ENCODE results near the gene PCDHGA9.
A peak's percentile ranks its signal among the peaks of the same experiment; 100 is the strongest.
"Not testable (repeated sequence)": the region's sequence is repeated elsewhere in the genome, so short reads cannot be mapped to it uniquely, and the experiment has no call there.

Gene PCDHGA9

GRCh38 chr5:141407790-141408505, 5.4 kb downstream of the PCDHGA9 start, which contains the start of gene PCDHGB6:
Gene PCDHGB6 (plus strand): TSS chr5:141408021. CDS start chr5:141408203, 182 bp downstream.
- not testable (repeated sequence) for H3K79me2 ChIP-seq (ENCODE audit: low read length); H3K36me3 ChIP-seq (replicated peaks; ENCODE audit: low read depth, low read length); H3K4me3 ChIP-seq (ENCODE audit: low read length); H3K27ac ChIP-seq (ENCODE audit: low read length); H4K20me1 ChIP-seq (ENCODE audit: insufficient read depth, low read length); H3K9ac ChIP-seq (ENCODE audit: low read length); H3K9me3 ChIP-seq (ENCODE audit: insufficient read depth, low read length); H2AFZ ChIP-seq (ENCODE audit: low read depth, low read length); H3K27me3 ChIP-seq (ENCODE audit: low read depth, low read length); H3K4me2 ChIP-seq (ENCODE audit: low read length); H3K4me1 ChIP-seq (ENCODE audit: low read length)
- peak; percentile 24; the same call in 1 of the 2 replicates for TF ChIP-seq CTCF (IDR thresholded peaks at IDR 0.05; ENCODE audit: low read depth, low read length)

DNA sequence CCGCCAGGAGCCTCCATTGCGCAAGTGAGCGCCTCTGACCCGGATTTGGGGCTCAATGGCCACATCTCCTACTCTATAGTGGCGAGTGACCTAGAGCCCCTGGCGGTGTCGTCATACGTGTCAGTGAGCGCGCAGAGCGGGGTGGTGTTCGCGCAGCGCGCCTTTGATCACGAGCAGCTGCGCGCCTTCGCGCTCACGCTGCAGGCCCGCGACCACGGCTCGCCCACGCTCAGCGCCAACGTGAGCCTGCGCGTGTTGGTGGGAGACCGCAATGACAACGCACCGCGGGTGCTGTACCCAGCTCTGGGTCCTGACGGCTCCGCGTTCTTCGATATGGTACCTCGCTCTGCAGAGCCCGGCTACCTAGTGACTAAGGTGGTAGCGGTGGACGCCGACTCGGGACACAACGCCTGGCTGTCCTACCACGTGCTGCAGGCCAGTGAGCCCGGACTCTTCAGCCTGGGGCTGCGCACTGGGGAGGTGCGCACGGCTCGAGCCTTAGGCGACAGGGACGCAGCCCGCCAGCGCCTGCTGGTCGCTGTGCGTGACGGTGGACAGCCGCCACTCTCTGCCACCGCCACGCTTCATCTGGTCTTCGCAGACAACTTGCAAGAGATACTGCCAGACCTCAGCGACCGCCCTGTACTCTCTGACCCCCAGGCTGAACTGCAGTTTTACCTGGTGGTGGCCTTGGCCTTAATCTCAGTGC, 7.2 kb downstream of the PCDHGA9 start:
- no peaks in the 10 kb centered on the region for H3K9me3 ChIP-seq (ENCODE audit: insufficient read depth, low read length)
- no peak overlapping the region for H3K4me2 ChIP-seq (ENCODE audit: low read length)
- TF ChIP-seq EZH2phosphoT487 (IDR thresholded peaks at IDR 0.05; ENCODE audit: low read depth) (no peak), CTCF (IDR thresholded peaks at IDR 0.05; ENCODE audit: low read depth, low read length) (no peak)
- H3K27me3 ChIP-seq (ENCODE audit: low read depth, low read length), result no peaks in the 10 kb centered on the region
- H4K20me1 ChIP-seq (ENCODE audit: insufficient read depth, low read length), result no peaks in the 10 kb centered on the region
- no peak overlapping the region for H2AFZ ChIP-seq (ENCODE audit: low read depth, low read length)
- H3K36me3 ChIP-seq (replicated peaks; ENCODE audit: low read depth, low read length), result no peaks in the 10 kb centered on the region
- H3K79me2 ChIP-seq (ENCODE audit: low read length), result no peaks in the 10 kb centered on the region
- no peaks in the 10 kb centered on the region for H3K4me1 ChIP-seq (ENCODE audit: low read length)
- H3K27ac ChIP-seq (ENCODE audit: low read length), result no peak overlapping the region
- no peak overlapping the region for H3K9ac ChIP-seq (ENCODE audit: low read length)
- no peak overlapping the region for H3K4me3 ChIP-seq (ENCODE audit: low read length)

- H4K20me1 ChIP-seq (ENCODE audit: insufficient read depth, low read length), result no peaks in the 10 kb centered on the region
- no peak for TF ChIP-seq EZH2phosphoT487 (IDR thresholded peaks at IDR 0.05; ENCODE audit: low read depth)
- no peak for TF ChIP-seq CTCF (IDR thresholded peaks at IDR 0.05; ENCODE audit: low read depth, low read length)
- H3K4me1 ChIP-seq (ENCODE audit: low read length), result no peaks in the 10 kb centered on the region
- H3K27me3 ChIP-seq (ENCODE audit: low read depth, low read length), result no peaks in the 10 kb centered on the region
- H3K27ac ChIP-seq (ENCODE audit: low read length), result no peak overlapping the region
- H3K79me2 ChIP-seq (ENCODE audit: low read length), result no peaks in the 10 kb centered on the region
- H3K4me2 ChIP-seq (ENCODE audit: low read length), result no peak overlapping the region
- H3K36me3 ChIP-seq (replicated peaks; ENCODE audit: low read depth, low read length), result no peaks in the 10 kb centered on the region
- H3K4me3 ChIP-seq (ENCODE audit: low read length), result no peak overlapping the region
- H3K9me3 ChIP-seq (ENCODE audit: insufficient read depth, low read length), result no peaks in the 10 kb centered on the region
- no peak overlapping the region for H3K9ac ChIP-seq (ENCODE audit: low read length)
- no peak overlapping the region for H2AFZ ChIP-seq (ENCODE audit: low read depth, low read length)
These were observed 9.0 kb downstream of the PCDHGA9 start for GRCh38 chr5:141411575-141411974.

- H2AFZ ChIP-seq (ENCODE audit: low read depth, low read length), result peak within 1 kb of the TSS; percentile 97
- TF ChIP-seq CTCF (IDR thresholded peaks at IDR 0.05; ENCODE audit: low read depth, low read length) (peak; percentile 66), EZH2phosphoT487 (IDR thresholded peaks at IDR 0.05; ENCODE audit: low read depth) (no peak)
- H3K79me2 ChIP-seq (ENCODE audit: low read length), result no peaks in the 10 kb centered on the region
- no peaks in the 10 kb centered on the region for H3K9me3 ChIP-seq (ENCODE audit: insufficient read depth, low read length)
- H3K4me2 ChIP-seq (ENCODE audit: low read length), result peak within 1 kb of the TSS; percentile 83
- H3K27ac ChIP-seq (ENCODE audit: low read length), result no peak within 1 kb of the TSS
- no peaks in the 10 kb centered on the region for H3K27me3 ChIP-seq (ENCODE audit: low read depth, low read length)
- H3K4me1 ChIP-seq (ENCODE audit: low read length), result no peaks in the 10 kb centered on the region
- H3K36me3 ChIP-seq (replicated peaks; ENCODE audit: low read depth, low read length), result no peaks in the 10 kb centered on the region
- H3K4me3 ChIP-seq (ENCODE audit: low read length), result peak within 1 kb of the TSS; percentile 89
- peak within 1 kb of the TSS; percentile 59 for H3K9ac ChIP-seq (ENCODE audit: low read length)
- no peaks in the 10 kb centered on the region for H4K20me1 ChIP-seq (ENCODE audit: insufficient read depth, low read length)
These were observed 10.4 kb downstream of the PCDHGA9 start, which contains the start of gene PCDHGA10 for GRCh38 chr5:141412854-141413539. Gene PCDHGA10 (plus strand): TSS chr5:141412987. CDS start chr5:141413176, 189 bp downstream.

Measured in OCI-LY3 (cell line).